NCI-H187 treated with DMSO at 0.1 percent for 48 hours (cell line): Measurements from ENCODE around the gene TSPAN9.

Experiments
- DNase-seq: peaks from one replicate; lab custom pipeline; 2025; lab: John Stamatoyannopoulos, UW

The TSPAN9 gene

GRCh38 chr12:3141339-3142321, 64.5 kb downstream of the TSPAN9 start:
- no peak for DNase-seq

GRCh38 chr12:3142386-3142785, 65.2 kb downstream of the TSPAN9 start:
- DNase-seq: no peak

DNA sequence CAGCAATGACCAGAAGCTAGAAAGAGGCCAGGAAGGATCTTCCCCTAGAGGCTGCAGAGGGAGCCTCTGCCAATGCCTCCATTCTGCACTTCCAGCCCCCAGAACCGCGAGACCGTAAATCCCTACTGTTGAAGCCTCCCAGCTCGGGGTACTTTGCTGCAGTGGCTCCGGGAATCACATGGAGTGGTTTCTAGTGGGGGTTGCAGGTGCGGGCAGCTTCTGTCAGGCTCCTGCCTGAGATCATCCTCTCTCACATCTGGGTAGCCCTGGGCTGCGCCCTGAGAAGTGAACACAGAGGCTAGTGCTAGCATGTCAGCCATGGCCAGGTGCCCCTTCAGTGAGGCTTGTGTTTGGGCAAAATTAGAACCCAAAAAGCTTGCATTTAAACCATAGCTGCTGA, 67.3 kb downstream of the TSPAN9 start:
- no peak for DNase-seq

- DNase-seq: no peak
Measured at GRCh38 chr12:3145033-3145432, 67.9 kb downstream of the TSPAN9 start.

GRCh38 chr12:3145546-3146310, 68.5 kb downstream of the TSPAN9 start:
- no peak for DNase-seq

DNA sequence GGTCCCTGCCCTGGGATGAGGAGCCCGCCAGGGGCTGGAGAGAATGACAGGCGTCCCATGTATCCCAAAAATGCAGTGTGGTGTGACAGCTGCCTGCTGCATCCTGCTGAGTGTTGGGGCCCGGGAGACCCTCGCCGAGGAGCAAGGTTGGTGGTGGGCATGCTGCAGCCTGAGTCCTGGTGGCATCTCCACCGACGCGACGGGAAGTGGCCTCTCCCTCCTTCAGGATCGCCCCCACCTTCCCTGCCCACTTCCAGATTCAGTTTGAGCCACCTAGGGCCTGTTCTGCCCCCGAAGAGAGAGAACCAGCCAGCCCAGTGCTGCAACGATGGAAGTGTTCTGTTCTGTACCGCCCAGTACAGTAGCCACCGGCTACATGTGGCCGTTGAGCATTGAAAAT, 70.1 kb downstream of the TSPAN9 start:
- no peak for DNase-seq

DNA sequence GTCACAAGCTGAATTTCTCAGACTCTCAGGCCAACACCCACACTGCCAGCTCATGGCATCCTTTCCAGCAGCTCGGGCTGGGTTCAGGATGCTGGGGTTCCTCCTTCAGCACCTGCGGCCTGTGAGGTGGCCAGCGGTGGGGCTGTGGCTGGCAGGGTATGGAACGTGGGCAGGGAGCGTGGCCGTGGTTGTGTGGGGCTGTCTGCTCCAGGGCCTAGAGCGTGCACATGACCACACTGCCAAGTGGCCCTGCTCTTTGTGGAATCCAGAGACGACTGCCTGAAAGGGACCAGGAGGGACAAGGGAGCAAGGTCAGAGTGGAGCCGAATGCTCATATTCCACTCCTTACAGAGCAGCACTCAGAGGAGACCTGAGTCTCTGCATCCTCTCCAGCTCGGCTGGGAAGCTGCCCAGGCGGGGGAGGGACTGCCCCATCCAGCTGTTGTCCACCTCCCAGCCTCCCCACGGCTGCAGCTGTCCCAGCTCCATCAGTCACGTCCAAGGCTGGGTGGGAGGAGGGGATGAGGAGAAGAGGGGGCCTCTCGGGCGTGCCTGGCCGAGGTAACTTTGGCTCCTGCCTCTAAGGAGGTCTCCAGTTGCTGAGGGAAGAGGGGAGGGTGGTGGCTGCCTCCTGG, 71.3 kb downstream of the TSPAN9 start:
- DNase-seq: no peak

DNA sequence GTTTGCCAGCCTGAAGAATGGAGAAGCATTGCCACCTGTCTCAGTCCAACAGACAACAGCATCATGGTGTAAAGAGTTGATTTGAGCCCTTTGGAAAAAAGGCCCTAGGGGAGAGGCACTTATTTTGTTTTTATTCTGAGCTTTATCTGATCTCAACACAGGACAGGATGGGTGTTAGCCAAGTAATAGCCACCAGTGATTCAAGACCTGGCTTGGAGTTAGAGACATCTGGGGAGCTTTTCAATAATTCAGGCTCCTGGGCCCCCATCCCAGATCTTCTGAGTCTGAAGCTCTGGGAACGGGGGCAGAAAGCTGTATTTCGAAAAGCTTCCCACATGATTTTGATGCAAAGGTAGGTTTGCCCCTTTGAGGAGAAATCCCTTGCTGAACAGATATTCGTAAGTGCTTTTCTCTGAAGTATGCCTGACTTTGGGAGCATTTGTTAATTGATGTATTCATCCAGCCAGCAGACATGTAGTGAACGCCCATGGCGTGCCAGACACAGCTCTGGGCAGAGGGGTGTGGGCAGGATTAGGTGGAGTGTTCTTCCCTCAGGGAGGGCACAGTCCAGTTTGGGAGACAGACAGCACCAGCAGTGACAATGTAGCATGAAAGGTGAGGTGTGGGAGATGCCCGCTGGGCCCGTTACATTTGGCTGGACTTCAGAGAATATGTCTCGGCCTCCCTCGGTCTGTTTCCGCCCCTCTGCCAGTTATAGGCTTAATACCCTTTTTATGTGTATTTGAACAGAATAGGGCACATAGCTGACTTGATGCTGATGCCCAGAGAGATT, 72.5 kb downstream of the TSPAN9 start:
- DNase-seq: no peak

DNA sequence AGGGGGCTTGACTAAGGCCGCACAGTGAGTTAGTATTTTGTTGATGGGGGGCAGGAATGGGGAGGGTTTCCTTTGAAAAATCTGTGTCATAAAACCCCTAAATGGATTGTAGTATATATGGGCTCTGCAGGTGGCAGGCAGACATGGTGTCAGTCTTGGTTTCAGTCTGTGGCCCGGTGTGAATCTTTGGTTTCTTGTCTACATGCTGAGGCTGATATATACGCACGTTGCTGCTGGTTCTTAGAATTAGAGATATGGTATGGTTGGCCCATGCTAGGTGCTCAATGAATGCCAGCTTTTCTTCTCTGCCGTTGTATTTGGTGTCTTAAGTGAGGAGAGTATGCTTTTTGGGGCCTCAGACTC, 73.1 kb downstream of the TSPAN9 start:
- no peak for DNase-seq

DNA sequence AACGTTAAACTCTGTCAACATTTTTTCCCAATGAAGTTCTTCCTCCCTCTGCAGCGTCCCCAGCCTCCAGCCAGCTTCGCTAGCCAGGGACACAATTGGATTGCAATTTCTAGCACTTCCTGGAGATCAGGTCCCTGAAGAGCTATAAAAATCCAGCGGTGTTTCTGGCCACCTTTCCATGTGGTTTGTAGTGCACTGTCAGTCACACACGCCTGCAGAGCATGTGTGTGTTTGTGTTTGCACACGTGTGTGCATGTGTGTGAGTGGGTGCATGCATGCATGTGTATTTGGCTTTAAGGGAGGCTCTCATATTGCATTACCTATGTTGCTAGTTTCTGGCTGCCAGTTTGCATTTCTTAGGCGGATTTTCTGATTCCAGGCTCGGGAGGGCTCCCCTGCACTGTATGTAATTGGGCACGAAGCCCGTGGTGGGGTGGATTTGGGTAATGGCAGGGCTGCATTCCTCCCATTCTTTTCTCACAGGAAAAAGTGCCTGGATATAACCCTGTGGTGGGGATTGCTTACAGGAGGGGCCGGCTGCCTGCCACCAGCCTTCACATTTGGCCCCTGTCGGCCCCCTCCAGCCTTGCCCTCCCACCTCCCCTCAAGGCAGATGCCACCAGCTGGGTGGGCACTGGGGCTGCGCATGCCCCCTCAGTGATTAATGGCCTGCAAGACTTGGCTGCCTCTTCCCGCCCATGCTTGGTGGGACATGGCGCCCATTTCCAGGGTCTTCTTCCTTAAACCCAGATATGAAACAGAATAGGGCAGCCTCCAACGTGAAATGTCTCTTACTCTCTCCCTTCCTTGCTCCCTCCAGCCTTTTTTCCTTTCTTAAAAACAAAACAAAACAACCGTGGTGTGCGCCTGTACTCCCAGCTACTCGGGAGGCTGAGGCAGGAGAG, 74.0 kb downstream of the TSPAN9 start:
- DNase-seq: no peak

DNA sequence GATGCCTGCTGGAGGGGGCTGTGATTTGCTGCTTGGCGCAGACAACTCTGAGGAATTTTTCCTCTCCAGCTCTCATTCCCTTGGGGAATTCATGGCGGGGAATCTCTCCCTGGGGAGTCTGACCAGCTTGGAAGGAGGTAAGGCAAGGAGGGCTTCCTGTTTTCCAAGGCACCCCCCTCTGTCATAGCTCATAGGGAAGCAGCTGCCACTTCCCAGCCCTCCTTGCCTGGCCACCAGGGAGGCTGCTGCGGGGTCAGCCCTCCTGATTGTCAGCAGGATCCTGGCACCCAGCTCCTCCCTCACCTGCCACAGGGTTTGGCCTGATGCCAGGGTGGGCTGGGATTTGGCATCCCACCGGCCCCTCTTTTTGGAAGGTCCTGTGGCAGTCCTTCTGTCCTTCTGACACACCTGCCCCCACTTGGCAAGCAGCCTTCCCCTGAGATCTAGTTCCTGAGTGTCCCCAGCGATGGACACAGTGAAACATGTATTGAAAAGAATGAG, 74.9 kb downstream of the TSPAN9 start:
- DNase-seq: no peak

- DNase-seq: no peak
Measured at GRCh38 chr12:3152892-3153291, 75.7 kb downstream of the TSPAN9 start.

DNA sequence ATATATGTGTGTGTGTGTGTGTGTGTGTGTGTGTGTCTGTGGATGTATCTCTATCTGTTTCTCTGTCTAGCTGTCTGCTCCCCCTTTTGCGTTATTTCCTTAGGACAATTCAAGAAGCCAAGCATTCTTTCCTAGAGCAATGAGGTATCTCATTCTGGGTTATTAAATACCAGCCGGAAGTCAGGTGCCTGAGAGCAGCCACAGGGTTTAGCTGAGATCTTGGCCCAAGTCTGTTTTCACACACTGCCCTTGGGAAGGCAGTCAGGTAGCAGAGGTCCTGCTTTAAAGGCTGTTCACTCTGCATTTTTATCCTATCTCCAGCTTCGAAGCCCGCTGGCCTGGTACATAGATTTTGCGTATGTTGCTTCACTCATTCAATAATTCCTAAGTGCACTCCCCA, 76.8 kb downstream of the TSPAN9 start:
- no peak for DNase-seq

DNA sequence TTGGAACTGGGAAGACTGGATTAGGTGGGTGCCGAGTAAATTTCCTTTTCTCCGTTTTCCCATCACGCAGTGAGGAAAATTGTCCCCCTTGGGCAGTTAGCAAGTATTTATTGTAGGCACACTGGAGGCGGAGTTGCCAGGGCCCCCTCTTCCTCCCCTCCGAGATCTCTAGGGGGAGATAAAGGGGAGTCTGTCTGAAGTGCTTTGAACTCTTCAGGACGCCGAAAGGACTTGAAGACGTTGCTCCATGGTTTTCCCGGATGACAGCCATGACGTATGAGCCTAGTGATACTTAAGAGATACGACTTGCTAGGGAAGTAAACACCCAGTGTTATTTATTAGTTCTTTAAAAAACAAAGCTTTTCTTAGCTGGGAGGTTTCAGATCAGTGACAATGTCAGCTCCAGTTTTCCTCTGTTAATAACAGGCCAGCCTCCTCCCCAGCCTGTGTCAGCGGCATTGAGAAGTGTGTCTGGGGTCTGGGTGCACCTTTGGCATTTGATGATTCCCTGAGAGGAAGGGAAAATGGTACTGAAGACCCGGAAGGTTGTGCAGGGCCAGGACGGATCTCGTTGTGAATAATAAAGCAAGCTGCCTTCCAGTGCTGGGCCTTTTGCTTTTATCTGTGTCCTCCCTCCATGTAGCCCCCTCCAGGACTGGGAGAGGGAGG, 78.7 kb downstream of the TSPAN9 start:
- no peak for DNase-seq

DNA sequence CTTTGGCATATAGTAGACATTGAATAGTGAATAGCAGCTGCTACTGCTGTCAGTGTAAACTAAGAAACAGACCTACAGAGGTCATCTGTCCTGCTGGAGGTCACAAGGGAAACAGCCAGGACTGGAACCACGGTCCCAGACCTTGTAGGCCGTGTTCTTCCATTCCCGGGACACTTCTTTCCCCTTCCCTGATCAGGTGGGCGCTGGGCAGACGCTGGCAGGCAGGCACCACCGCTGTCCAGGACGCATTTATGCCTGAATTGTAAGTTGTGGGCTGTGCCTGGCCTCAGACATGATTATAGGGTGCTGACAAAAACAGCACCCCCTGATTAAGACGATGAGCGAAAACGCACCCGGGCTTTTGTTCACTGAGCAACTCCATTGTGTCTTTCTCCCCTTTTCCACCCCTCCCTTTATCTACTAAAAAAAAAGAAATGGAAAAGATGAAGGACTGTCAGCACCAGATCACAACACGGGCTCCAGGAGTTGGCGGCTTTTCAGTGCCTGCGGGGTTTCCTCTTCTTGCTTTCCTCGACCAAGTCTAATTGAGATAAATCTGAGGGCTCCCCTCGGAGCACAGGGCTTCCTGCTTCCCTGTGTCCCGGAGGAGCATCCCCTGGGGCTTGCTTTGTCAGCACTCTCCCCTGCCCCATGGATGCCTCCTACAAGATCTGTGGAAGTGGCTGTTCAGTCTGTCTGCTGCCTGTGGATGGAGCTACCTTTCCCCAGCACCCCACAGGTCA, 80.6 kb downstream of the TSPAN9 start:
- DNase-seq: no peak

GRCh38 chr12:3158851-3159465, 81.8 kb downstream of the TSPAN9 start:
- no peak for DNase-seq

DNA sequence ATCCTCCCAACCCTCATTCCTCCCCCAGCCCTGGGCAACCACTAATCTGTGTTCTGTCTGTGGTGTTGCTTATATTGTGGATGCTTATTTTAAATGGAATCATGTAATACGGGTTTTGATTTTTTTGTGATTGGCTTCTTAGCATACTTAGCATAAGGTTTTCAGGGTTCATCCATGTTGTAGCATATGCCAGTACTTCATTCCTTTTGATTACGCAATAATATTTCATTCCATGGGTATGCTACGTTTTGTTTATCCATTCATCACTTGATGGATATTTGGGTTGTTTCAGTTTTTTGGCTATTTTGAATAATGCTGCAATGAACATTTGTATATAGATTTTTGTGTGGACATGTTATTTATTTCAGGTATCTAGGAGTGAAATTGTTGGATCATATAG, 82.9 kb downstream of the TSPAN9 start:
- DNase-seq: no peak

- no peak for DNase-seq
Measured at GRCh38 chr12:3161861-3162260, 84.7 kb downstream of the TSPAN9 start.
